NB4 (cell line): Measurements from ENCODE around the gene CUEDC1.
"Not testable (repeated sequence)": the region's sequence is repeated elsewhere in the genome, so short reads cannot be mapped to it uniquely, and the experiment has no call there.

ENCODE experiments used
- DNase-seq: peaks from one replicate; pipeline ENCODE4 v3.0.0; 2010; ENCODE audit warnings: low read depth
- H3K4me3 ChIP-seq: one replicate; pipeline ENCODE4 v1.5.1; 2011; ENCODE audit warnings: mild to moderate bottlenecking, low read depth, low read length, moderate library complexity
- CTCF ChIP-seq: IDR thresholded peaks from one replicate; pipeline ENCODE4 v1.5.1; 2012; ENCODE audit warnings: low read depth, low read length
- MAX ChIP-seq: IDR thresholded peaks from 2 replicates; pipeline ENCODE4 v1.6.1; 2011; ENCODE audit warnings: low read depth, low read length
- MYC ChIP-seq: IDR thresholded peaks from 2 replicates; pipeline ENCODE4 v1.6.1; 2011; ENCODE audit warnings: low read depth, low read length
- POLR2A ChIP-seq: IDR thresholded peaks from 2 replicates; pipeline ENCODE4 v1.6.1; 2011; ENCODE audit warnings: mild to moderate bottlenecking; ENCODE audit not compliant: insufficient read length; ENCODE audit errors: extremely low read depth

The CUEDC1 gene

GRCh38 chr17:57965521-57966160, 10.4 kb upstream of the CUEDC1 start:
- H3K4me3 ChIP-seq, result no peak overlapping the region
- DNase-seq, result no peak
- TF ChIP-seq MYC (no peak), CTCF (no peak), POLR2A (no peak), MAX (no peak)

GRCh38 chr17:57963149-57963511, 7.9 kb upstream of the CUEDC1 start:
- no peak for TF ChIP-seq CTCF
- TF ChIP-seq POLR2A, result no peak
- no peak for TF ChIP-seq MAX
- no peak for TF ChIP-seq MYC
- DNase-seq, result no peak
- no peak overlapping the region for H3K4me3 ChIP-seq

- TF ChIP-seq MAX, result no peak
- no peak for TF ChIP-seq CTCF
- TF ChIP-seq POLR2A, result no peak
- TF ChIP-seq MYC, result no peak
- DNase-seq, result no peak
- H3K4me3 ChIP-seq, result no peak overlapping the region
These were observed 7.3 kb upstream of the CUEDC1 start for GRCh38 chr17:57962279-57963148.

- H3K4me3 ChIP-seq, result no peak overlapping the region
- DNase-seq, result no peak
- TF ChIP-seq MYC (no peak), MAX (no peak)
These were observed 4.7 kb upstream of the CUEDC1 start for GRCh38 chr17:57959929-57960328.

GRCh38 chr17:57958391-57958790, 3.2 kb upstream of the CUEDC1 start:
- H3K4me3 ChIP-seq, DNase-seq: not testable (repeated sequence)

GRCh38 chr17:57957886-57958285, 2.7 kb upstream of the CUEDC1 start:
- no peak overlapping the region for H3K4me3 ChIP-seq
- DNase-seq, result no peak
- TF ChIP-seq MAX, result no peak
- no peak for TF ChIP-seq MYC
- no peak for TF ChIP-seq POLR2A
- no peak for TF ChIP-seq CTCF
